G401 (cell line): Measurements from ENCODE around the gene ZNF212. TPM values are rescaled to one million over a fixed set of nuclear protein-coding genes. Genes with fewer than 3 reads are reported as not detected.
A peak's percentile ranks its signal among the peaks of the same experiment; 100 is the strongest.
"Not testable (repeated sequence)": the region's sequence is repeated elsewhere in the genome, so short reads cannot be mapped to it uniquely, and the experiment has no call there.

Experiments used
- DNase-seq: peaks from one replicate; pipeline ENCODE4 v3.0.0-alpha.2; 2015; ENCODE audit warnings: low spot score
- in situ Hi-C: cut with HindIII; loops from 2 replicates; pipeline ENCODE4 v1.10.0; 2016; ENCODE audit warnings: low sequenced_read_pairs, mixed read lengths
- total RNA-seq: library from RNA; depleted of rRNA; stranded (reverse); fragments of >200 nt; shearing (Covaris generic); gene quantifications from 2 replicates; pipeline ENCODE4 v1.2.3, GENCODE V29; 2014

The ZNF212 gene
- total RNA-seq, 1 experiment from 2014 or later = 11.6 TPM

DNA sequence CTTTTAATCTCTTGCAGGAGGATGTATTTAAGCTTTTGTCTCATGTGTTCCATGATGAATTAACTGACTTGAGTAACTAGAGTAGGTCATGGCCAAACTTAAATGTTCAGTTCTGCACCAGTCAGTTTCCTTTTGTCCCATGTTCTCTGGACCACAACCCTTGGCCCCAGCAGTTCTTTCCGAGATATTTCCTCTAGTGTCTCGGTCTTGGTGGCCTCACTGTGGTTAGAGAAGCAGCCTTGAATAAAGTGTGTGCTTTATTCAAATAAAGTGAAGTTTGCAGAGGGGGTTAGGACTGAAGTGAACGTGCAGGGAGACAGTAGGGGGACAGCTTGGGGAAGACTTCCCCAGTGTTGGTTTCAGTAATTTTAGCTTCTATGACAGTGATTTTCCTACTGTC lies 9.3 kb downstream of the ZNF212 start:
- in situ Hi-C loops = no loop called here
- DNase-seq = no peak

DNA sequence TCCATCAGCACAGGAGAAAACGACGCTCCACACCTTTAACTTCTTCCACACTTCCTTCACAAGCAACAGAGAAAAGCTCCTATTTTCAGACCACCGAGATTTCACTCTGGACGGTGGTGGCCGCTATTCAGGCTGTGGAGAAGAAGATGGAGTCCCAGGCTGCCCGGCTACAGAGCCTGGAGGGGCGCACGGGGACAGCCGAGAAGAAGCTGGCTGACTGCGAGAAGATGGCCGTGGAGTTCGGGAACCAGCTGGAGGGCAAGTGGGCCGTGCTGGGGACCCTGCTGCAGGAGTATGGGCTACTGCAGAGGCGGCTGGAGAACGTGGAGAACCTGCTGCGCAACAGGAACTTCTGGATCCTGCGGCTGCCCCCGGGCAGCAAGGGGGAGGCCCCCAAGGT lies 10.7 kb downstream of the ZNF212 start:
- in situ Hi-C loops, DNase-seq: not testable (repeated sequence)

DNA sequence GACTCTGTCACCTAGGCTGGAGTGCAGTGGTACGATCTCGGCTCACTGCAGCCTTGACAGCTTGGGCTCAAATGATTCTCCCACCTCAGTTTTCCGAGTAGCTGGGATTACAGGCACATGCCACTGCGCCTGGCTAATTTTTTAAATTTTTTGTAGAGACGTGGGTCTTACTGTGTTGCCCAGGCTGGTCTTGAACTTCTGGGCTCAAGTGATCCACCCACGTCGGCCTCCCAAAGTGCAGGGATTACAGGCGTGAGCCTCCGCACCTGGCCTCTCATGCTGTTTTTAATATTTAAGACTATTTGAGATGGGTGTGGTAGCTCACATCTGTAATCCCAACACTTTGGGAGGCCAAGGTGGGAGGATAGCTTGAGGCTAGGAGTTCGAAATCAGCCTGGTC lies 12.1 kb downstream of the ZNF212 start:
- DNase-seq, in situ Hi-C loops: not testable (repeated sequence)

DNA sequence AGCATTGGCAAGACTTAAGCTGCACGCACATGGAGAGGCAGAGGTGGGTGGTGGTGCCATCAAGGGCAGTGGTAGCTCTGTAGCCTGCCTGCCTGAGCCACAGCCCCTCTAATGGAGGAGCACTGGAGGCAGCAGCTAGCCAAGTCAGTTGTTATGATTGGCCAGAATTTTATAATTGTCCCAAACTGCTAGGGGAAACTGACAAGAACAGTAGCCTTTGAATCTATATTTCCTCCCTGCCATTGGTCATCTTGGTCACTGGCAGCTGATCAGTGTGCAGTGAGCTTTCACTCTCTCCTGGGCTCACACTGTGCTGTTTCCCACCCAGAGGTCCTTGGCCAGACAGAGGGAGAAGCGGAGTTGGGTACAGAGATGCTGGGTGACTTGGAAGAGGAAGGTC lies 12.9 kb downstream of the ZNF212 start:
- no peak for DNase-seq
- in situ Hi-C loops = no loop called here

DNA sequence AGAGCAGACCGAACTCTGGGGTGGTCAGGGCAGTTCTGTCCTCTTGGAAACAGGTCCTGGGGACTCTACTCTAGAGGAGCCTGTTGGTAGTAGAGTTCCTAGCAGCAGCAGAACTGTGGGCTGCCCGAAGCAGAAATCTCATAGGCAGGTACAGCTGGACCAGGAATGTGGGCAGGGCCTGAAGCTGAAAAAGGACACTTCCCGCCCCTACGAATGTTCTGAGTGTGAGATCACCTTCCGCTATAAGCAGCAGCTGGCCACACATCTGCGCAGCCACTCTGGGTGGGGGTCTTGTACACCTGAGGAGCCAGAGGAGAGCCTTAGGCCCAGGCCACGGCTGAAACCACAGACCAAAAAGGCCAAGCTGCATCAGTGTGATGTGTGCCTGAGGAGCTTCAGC lies 14.2 kb downstream of the ZNF212 start:
- no peak for DNase-seq
- in situ Hi-C loops = no loop called here

DNA sequence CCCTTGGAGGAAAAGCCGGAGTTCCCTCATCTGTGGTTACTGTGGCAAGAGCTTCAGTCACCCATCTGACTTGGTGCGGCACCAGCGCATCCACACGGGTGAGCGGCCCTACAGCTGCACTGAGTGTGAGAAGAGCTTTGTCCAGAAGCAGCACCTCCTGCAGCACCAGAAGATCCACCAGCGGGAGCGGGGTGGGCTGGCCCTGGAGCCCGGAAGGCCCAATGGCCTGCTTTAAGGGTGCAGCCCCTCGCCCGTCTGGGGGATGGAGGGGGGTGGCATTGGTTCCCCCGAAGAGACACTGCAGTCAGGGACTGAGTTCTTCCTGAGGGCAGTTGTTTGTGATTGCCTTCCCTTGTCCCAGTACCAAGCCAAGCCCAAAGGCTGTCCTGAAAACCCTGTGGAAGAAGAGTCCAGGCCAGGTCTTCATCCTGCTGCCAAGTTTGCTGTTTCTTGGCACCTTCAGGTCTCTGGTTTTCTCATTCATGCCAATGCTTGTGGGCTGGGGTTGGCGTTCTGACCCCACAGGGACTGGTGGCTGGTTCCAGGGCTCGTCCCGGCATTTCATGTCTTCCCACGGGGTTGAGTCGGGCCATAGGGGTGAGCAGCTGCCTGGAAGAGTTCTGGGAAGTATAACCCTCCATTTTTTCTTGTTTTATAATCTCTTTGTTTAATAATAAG lies 14.9 kb downstream of the ZNF212 start:
- in situ Hi-C loops = no loop called here
- no peak for DNase-seq

DNA sequence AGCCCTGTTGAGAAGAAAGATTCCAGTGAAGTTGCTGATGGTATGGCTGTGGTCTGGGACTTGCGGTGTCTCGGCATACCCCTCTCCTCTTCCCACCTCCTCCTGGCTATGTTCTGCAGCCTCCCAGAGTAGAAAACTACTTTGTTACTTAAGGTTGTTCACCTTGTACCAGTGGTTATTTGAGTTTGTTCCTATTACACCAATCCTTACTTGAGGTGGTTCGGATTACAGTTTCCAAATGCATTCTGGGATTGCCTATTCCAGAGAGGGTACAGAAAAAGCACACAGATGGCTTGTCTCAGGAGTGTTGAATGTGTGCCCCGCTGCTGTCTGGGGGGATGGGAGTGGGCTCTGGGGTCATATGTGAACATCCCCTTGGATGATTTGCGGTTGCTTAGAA lies 15.7 kb downstream of the ZNF212 start:
- in situ Hi-C loops = no loop called here
- no peak for DNase-seq

DNA sequence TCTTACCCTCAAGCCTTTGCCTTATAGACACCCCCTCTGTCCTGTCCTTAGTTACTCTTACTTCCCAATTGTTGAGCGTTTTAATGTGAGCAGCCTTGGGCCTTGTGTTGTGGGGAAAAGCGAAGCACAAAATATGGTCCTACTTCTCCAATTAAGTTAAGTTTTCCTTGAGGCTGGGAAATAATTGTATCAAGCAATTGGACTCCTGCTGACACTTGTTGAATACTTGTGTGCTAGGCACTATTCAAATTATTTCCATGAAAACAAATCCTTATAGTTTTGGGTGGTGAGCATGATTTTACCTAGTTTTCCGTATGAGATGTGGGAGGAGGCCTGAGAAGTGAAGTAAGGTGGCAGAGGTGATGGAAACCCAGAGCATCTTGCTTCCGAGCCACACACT lies 17.1 kb downstream of the ZNF212 start:
- DNase-seq = no peak
- in situ Hi-C loops = no loop called here

GRCh38 chr7:149257146-149257545 lies 17.7 kb downstream of the ZNF212 start:
- DNase-seq = no peak
- in situ Hi-C loops = no loop called here

- peak; percentile 41 for DNase-seq
- in situ Hi-C loops = no loop called here
These were observed 21.9 kb downstream of the ZNF212 start for GRCh38 chr7:149261316-149261828.

GRCh38 chr7:149261829-149262617 lies 22.6 kb downstream of the ZNF212 start, which contains the start of gene ZNF783:
TSS of gene ZNF783 (plus strand) at chr7:149262196. CDS start at chr7:149262334, 138 bp downstream.
- peak; percentile 77 for DNase-seq
- in situ Hi-C loops = no loop called here

DNA sequence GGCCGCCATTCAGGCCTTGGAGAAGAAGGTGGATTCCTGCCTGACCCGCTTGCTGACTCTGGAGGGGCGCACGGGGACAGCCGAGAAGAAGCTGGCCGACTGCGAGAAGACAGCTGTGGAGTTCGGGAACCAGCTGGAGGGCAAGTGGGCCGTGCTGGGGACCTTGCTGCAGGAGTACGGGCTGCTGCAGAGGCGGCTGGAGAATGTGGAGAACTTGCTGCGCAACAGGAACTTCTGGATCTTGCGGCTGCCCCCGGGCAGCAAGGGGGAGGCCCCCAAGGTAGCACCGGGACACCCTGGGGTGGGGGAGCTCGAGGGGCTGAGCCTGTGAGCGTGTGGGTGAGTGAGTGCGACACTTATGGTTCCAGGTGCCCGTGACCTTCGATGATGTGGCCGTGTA lies 27.0 kb downstream of the ZNF212 start:
- in situ Hi-C loops = no loop called here

GRCh38 chr7:149267733-149268132 lies 28.3 kb downstream of the ZNF212 start:
- no peak for DNase-seq
- in situ Hi-C loops = no loop called here

More for the DNA sequence above, 27.0 kb downstream of the ZNF212 start:
- no peak for DNase-seq

DNA sequence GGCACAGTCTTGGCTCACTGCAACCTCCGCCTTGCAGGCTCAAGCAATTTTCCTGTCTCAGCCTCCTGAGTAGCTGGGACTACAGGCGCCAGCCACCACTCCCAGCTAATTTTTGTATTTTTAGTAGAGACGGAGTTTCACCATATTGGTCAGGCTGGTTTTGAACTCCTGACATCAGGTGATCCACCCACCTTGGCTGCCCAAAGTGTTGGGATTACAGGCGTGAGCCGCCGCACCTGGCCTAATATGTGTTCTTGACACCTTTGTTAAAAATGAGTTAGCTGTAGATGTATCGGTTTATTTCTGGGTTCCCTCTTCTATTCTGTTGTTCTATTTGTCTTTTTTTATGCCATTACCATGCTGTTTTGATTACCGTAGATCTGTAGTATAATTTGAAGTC lies 35.0 kb downstream of the ZNF212 start:
- DNase-seq, in situ Hi-C loops: not testable (repeated sequence)

- no peak for DNase-seq
- in situ Hi-C loops = no loop called here
These were observed 38.4 kb downstream of the ZNF212 start for GRCh38 chr7:149277871-149278270.

DNA sequence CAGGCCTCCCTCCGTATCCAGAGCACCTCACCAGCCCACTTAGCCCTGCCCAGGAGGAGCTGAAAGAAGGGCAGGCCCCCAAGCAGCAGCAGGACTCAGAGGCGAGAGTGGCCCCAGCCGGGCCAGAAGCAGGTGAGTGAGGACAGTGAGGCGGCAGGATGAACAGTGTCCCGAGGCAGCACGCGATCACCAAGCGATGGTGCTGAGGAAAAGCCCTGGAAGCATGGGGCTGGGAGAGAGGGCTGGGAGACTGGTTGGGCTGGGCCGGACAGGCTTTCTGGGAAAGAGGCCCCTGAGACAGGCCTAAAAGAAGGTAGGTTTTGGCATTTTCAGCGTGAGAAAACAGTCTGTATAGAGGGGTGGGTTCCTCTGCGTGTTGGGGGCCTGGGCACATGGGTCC lies 38.9 kb downstream of the ZNF212 start:
- no peak for DNase-seq
- in situ Hi-C loops = no loop called here

GRCh38 chr7:149279111-149279743 lies 39.8 kb downstream of the ZNF212 start:
- DNase-seq = no peak
- in situ Hi-C loops = no loop called here

DNA sequence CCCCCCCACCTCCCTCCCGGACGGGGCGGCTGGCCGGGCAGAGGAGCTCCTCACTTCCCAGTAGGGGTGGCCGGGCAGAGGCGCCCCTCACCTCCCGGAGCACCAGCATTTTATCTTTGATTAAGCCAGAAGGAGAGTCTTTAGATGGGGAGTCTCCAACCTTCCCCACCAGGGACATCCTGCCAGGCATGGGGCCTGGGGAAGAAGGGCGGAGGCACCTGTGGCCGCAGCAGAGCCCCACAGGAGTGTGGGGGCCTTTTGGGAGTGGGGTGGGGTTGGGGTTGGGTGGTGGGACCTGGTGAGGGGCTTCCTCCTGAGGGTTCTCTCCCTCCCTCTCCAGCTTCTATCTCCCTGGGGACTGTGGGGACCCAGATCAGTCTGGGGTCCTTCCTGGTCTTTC lies 40.7 kb downstream of the ZNF212 start:
- in situ Hi-C loops = no loop called here
- no peak for DNase-seq

GRCh38 chr7:149280661-149281507 lies 41.4 kb downstream of the ZNF212 start:
- in situ Hi-C loops = no loop called here
- no peak for DNase-seq
